Measurements from ENCODE around the gene VPS41.

VPS41 gene

DNA sequence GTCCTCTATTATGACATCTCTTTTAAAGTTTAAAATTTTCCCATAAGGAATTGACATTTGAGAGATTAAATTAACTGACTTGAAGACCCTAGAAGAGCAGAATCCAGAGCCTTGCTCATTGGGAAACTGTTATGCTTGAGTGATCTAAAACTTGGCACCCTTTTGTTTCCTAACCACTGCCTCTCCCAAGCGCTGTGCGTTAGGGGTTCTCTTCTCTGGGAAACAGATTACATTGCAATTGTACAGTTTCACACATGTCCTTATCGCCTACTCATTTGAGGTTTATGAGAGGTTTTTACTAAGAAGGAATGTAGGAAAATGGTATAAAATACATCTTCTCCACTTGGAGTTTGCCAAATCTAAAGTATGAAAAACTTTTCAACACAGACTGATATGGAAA is 151.1 kb downstream of the VPS41 start:
- DNase-seq (ENCODE audit: low read depth, low spot score), result no peak
- no peak overlapping the region for H3K4me3 ChIP-seq (ENCODE audit: low read length)

DNA sequence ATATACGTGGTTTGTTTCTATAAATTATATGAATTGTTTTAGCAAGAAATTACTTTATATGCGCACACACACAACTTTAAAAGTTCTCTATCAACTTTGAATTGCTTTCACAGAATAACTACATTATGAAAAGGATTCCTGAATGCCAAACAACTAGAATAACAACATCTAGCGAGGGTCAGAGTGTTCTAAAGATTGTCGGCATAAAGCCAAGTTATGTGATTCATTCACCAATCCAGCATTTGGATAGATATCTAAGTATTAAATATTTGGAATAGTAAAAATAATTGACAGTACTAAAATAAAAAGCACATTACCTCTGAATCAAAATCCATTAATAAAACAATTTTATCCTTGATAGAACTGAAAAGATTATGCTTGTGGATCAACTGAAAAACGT is 152.5 kb downstream of the VPS41 start:
- DNase-seq (ENCODE audit: low read depth, low spot score), result no peak
- H3K4me3 ChIP-seq (ENCODE audit: low read length), result no peak overlapping the region

DNA sequence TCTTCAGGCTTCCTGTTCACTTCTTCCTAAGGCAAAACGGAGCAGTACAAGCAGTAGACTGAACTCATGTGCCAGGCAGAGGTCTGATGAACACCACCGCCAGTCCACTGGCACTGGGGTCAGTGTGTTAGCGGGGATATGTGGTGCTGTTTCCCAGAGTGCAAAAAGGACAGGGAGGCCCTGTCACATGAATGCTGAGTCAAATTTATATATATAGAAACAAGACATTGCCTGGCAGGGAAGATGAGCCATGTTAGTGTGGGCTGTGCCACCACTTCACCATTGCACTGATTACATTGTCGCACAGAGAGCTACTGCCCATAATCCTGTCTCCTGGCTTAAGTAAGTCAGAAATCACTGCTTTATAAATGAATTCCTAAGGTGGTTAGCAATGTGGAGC is 155.6 kb downstream of the VPS41 start:
- H3K4me3 ChIP-seq (ENCODE audit: low read length), result no peak overlapping the region
- DNase-seq (ENCODE audit: low read depth, low spot score), result no peak

DNA sequence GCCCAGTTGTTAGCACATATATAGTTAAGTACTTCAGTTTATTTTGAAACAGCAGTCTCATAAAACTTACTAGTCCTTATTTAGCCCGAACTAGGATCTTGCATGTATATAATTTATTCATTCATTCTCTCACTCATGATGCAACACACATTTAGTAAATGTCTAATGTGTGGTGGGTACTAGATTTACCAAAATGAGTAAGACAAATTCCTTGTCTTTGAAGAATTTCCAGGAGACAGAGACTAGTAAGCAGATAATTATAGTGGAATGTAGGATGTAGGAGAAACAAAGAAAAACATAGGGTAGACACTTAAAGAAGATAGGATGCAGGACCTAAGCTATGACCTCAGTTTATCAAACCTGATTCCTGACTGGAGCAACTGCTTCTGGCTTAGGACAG is 157.6 kb downstream of the VPS41 start:
- DNase-seq (ENCODE audit: low read depth, low spot score), result no peak
- no peak overlapping the region for H3K4me3 ChIP-seq (ENCODE audit: low read length)

DNA sequence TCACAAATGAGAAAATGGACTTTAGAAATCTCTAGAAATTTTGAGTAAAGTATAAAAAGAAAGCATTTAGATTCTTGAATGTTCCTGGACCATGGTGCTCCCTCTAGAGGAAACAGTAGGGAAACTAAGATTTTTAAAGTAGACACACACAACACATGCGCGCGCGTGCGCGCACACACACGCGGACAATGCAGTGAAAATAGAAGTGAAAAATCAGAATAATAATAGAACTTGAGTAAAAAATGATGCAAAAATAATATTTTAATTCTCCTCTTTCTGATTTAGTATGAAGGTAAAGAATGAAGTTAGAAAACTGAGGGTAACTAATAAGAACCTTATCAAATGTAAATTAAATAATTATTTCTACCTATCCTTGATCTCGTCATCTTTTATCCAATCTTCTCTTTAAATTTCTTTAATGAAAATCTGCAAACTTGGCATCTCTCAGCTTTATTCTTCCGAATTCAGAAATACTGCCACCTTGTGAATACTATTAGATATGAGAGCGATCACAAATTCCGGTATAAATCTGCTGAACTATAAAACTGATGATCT is 160.9 kb downstream of the VPS41 start:
- H3K4me3 ChIP-seq (ENCODE audit: low read length), result no peak overlapping the region
- DNase-seq (ENCODE audit: low read depth, low spot score), result peak; percentile 4

DNA sequence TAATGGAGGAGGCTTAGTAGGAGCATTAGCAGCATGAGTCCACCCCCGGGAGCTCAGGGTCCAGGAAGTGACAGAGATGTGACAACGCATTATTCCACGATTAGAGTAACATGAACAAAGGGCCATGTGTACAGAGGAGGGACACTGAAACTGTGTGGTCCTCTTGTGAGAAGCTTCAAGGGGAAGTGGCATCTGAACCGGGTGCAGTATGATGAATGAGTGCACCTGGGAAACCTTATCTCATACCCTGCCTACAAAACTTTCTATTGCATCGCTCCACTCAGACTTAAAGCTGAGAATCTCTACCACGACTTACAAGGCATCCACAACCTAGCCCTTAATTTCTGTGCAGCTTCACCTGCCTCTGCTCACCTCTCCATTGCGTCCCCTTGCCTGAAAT is 162.6 kb downstream of the VPS41 start:
- no peak for DNase-seq (ENCODE audit: low read depth, low spot score)
- no peak overlapping the region for H3K4me3 ChIP-seq (ENCODE audit: low read length)

DNA sequence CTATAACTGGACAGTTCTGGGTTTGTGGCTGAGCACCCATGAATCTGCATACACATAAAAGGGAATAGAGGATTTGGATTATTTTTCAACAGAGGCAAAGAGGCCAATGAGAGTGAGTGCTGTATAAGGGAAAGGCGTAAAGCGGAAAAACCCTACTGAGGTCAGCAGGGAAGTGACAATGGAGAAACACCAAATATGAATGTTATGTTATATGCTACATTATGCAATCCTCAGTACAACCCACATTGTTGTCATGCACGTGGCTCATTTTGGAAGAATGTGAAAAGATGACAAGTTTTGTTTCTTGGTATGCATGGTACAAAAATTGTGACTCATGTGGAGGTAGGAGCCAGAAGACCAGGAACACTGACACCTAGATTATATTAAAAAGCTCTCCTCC is 164.2 kb downstream of the VPS41 start:
- no peak for DNase-seq (ENCODE audit: low read depth, low spot score)
- H3K4me3 ChIP-seq (ENCODE audit: low read length), result no peak overlapping the region

DNA sequence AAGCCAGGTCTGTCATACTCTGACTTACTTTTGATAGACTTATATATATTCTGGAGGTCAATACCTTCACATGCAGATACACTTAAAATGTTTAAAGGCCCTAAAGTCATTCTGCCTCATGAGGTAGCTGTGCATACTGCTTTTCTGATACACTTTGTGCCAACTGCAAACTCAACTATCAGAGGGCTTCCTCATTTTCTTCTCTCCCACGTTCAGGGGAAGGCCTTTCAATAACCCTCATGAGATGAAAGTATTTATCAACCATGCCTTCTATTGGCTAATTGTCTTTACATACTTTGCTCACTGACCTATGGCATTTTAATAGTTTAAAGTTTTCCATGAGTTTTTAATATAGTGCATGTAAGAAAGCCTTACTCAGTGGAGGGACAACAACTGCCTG is 165.1 kb downstream of the VPS41 start:
- H3K4me3 ChIP-seq (ENCODE audit: low read length), result no peak overlapping the region
- no peak for DNase-seq (ENCODE audit: low read depth, low spot score)

DNA sequence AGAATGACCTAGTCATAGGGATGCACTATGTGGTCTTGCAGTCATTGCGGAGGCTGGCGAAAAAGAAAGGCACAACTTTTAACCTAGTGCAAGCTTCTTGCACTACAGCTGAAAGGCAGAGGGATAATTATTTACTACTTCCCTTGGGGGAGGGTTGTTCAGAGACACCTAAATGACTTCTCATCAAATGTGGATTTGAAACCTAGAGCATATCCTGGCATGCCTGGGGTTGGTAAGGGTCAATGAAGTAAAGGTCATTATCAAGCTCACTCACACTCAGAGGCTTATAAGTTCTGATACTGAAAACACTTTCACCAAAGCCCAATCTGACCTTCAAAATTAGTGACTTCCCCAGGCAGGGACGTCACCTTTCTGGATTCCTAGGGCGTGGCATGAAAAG is 168.9 kb downstream of the VPS41 start:
- DNase-seq (ENCODE audit: low read depth, low spot score), result no peak
- H3K4me3 ChIP-seq (ENCODE audit: low read length), result no peak overlapping the region

DNA sequence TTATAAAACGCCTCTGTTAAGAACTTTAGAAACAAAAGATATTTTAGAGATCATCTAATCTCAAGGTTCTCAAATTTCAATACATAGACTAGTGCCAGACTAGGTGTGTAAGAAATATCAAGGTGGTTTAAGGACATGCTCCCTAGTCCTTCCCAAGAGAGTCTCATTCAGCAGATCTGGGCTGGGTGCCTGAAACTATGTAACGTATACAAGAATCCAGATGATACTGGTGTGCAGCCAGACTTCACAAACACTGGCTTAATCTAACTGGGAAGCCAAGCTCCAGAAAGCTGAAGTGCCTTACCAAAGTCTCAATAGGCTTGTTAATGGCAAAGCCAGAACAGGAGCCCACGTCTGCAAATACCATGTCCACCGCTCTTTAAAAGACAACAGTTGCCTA is 172.9 kb downstream of the VPS41 start:
- H3K4me3 ChIP-seq (ENCODE audit: low read length), result no peak overlapping the region
- DNase-seq (ENCODE audit: low read depth, low spot score), result no peak

DNA sequence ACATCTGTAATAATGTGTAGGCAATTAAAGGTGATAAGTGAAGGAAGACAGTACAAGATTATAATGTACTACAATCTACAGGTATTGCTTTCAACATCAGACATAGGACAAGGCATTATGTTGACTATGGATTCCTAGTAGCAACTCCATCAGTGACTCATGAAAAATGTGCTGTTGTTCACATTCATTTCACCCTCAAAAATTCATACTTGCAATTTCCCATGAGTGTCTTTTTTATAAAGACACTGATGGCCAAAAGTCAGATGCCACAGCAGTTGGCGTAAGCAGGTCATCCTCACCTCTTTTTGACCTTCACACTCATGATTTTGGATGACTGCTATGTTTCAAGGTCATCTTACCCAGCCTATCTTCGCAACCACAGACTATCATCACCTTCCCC is 177.8 kb downstream of the VPS41 start:
- H3K4me3 ChIP-seq (ENCODE audit: low read length), result no peak overlapping the region
- DNase-seq (ENCODE audit: low read depth, low spot score), result no peak

DNA sequence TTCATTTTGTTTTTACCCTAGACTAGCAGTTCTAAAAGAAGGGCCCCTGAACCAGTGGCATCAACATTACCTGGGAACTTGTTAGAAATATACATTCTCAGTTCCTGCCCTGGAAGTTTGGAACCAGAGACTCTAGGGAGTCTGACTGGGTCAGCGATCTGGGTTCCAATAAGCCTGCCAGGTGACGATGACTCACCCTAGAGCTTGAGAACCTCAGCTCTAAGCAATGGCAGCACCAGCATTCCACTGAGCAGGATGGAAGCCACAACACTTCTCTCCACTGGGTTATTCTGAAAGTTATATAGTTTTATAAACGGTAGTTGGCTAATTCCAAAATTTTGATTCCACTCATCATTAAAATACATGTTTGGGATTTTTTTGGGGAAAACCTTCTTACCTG is 180.8 kb downstream of the VPS41 start:
- no peak for DNase-seq (ENCODE audit: low read depth, low spot score)
- H3K4me3 ChIP-seq (ENCODE audit: low read length), result no peak overlapping the region

DNA sequence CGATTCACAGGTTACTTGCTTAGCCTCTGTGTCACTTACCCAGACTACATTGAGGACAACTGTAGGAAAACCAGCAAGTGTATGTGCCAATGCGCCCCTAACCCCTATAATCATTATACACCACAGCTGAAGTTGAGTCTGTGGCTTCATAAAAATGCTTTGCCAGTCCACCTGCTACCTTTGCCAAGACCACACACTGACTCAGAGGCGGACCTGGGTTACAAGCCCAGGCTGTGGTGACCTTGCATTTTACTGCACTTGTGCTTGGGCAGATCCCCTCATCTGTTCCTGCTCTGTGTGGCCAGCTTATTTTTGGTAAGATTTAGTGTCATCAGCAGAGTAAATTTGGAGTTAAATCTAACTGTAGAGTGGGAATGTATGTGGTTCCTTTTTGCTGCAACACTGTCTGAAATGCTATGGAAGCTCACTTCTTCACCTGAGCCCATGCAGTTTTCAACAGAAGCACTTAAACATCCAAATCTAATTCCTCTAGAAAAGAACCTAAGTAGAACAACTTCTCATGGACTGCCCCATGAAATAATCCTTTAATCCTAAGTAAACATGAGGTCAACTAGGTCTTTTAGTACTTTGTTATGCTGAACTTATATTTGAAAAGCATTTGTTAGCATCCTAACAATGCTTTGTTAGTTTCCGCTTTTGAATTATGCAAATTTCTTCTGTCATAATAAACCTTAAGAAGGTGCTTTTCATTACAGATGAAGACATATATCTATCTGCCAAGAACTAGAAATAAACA is 181.6 kb downstream of the VPS41 start:
- no peak for DNase-seq (ENCODE audit: low read depth, low spot score)
- no peak overlapping the region for H3K4me3 ChIP-seq (ENCODE audit: low read length)

DNA sequence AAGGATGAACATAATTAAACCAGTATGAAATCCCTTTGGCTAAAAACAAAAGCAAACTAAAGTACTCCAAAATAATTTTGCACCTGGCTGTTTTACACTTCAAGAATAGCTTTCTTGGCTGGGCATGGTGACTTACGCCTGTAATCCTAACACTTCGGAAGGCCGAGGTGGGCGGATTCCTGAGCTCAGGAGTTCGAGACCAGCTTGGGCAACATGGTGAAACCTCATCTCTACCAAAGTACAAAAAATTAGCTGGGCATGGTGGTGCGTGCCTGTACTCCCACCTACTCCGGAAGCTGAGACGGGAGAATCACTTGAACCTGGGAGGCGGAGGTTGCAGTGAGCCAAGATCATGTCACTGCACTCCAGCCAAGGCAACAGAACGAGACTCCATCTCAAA is 185.7 kb downstream of the VPS41 start:
- no peak overlapping the region for H3K4me3 ChIP-seq (ENCODE audit: low read length)
- DNase-seq (ENCODE audit: low read depth, low spot score), result no peak

DNA sequence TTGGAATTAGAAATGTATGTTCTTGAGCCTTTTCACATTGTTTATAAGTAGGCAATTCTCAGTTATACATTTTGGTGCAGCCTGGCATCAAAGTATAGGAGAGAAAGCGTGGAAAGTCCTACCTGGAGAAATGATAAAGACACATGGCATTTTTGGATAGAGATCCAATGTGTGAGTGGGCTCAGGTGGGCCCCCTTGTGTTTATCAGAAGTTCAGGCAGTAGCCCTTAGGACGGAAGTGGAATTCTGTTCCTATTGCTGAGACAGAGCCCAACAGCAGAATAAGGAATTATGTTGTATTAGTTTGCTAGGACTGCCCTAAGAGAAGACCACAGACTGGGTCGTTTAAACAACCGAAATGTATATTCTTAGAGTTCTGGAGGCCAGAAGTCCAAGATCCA is 192.6 kb downstream of the VPS41 start:
- DNase-seq (ENCODE audit: low read depth, low spot score), result no peak
- H3K4me3 ChIP-seq (ENCODE audit: low read length), result no peak overlapping the region

DNA sequence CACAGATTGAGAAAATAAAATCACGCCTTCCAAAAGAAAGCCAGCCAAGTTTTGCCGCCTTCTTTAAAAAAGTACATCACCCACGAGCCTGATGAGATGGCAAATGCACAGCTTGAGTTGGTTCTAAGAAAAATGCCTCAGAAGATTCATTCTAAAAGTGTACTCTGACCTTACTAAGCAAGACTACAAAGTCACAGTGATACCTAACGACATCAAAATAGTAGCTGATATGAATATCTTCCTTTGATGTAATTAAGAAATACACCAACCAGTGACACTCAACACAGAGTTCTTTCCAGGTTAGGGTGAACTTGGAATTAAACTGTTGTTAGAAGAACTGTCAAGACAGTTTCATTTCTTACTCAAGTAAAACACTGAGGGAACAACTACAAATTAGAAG is 199.9 kb downstream of the VPS41 start:
- H3K4me3 ChIP-seq (ENCODE audit: low read length), result no peak overlapping the region
- no peak for DNase-seq (ENCODE audit: low read depth, low spot score)

DNA sequence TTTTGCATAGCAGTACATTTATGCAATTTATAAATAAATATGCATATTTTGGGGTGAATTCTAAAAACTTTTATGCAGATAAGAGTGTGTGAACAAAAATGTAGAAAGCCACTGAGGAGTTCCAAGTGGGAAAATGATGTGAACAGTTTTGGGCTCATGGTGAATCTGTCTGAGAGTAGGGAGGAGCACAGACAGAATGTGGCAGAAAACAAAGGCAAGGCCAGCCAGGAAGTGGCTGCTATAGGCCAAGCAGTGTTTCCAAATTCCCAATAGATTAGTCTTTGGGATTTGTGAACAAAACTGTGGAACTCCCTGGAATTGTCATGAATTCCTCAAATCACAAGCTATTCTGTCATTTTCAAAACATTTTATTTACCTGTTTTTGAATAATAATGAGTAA is 204.2 kb downstream of the VPS41 start:
- no peak for DNase-seq (ENCODE audit: low read depth, low spot score)
- H3K4me3 ChIP-seq (ENCODE audit: low read length), result no peak overlapping the region

DNA sequence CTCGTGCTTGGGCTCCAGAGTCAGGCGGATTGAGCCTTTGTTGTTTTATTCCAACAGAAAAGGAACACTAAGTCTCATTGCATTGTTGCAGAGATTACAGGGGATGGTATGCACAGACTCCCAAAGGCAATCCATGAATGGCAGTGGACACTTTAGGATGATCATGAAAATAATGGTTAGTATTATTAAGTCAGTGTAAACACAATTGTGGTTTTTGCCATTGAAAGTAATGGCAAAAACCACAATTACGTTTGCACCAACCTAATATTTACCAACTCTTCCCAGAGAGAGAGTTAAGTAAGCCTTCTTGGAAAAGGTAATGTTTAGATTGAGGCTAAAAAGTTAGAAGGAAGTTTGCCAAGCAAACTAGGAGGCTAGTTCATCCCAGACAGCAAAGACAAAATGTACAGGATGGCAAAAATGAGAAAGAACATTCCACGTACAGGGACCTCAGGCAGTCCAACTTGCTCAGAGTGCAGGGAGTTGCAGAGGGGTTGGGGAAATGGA is 204.9 kb downstream of the VPS41 start:
- no peak overlapping the region for H3K4me3 ChIP-seq (ENCODE audit: low read length)
- no peak for DNase-seq (ENCODE audit: low read depth, low spot score)

DNA sequence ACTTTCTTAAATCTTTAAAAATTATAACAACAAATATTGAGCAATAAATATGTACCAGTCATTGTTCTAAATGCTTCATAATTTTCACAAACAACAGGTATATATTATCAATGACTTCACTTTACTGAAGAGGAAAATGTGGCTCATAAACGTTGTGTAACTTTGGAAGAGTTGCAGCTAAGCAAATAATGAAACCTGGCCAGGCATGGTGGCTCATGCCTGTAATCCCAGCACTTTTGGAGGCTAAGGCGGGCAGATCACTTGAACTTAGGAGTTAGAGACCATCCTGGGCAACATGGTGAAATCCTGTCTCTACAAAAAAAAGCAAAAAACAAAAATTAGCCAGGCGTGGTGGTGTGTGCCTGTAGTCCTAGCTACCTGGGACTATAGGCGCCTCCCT is 205.9 kb downstream of the VPS41 start:
- no peak overlapping the region for H3K4me3 ChIP-seq (ENCODE audit: low read length)
- no peak for DNase-seq (ENCODE audit: low read depth, low spot score)

DNA sequence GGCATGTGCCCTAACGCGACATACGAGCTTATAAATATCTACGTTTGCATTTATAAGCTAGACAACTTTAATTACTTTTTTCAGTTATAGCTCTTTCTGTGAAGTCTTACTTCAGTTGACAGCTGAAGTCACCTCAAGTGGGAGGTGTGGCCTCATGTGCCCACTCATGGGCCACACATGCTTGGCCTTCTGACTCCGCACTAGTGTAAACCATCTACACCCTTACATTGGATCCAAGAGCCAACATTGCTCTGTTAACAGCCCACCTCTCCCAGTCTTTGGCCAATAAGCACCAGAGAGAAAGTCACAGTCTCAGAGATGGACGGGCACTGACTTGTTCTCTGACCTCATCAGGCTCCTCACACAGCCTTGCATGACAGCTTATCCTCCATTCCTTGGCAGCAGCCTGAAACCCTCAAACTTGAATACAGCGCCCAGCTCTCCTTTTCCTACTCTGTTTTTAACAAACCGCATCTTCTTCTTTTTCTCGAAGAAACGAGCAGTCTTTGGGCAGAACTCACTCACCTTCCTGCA is 206.9 kb downstream of the VPS41 start:
- H3K4me3 ChIP-seq (ENCODE audit: low read length), result no peak overlapping the region
- no peak for DNase-seq (ENCODE audit: low read depth, low spot score)

DNA sequence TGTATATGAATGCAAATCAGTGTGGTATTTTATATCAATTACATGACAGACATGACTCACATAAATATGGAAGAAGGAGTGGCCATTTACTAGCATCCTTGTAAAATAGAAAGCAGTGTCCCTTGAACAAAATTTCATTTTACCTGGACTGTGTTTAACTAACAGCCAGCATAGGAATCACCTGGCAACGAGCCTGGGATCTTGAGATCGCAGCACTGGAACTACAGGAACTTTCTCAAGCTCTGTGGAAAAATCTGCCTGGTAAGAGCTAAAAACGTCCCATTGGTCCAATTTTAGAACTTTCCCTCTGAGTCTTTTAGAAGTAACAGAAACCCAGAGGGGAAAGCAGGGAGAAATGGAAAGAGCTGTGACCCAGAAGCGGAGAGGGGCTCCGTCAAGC is 208.9 kb downstream of the VPS41 start:
- H3K4me3 ChIP-seq (ENCODE audit: low read length), result no peak overlapping the region

More for the DNA sequence above, 208.9 kb downstream of the VPS41 start:
- DNase-seq (ENCODE audit: low read depth, low spot score), result no peak
